ENCODE measurements around the gene NDRG2.
"Not testable (repeated sequence)": the region's sequence is repeated elsewhere in the genome, so short reads cannot be mapped to it uniquely, and the experiment has no call there.

The NDRG2 gene

DNA sequence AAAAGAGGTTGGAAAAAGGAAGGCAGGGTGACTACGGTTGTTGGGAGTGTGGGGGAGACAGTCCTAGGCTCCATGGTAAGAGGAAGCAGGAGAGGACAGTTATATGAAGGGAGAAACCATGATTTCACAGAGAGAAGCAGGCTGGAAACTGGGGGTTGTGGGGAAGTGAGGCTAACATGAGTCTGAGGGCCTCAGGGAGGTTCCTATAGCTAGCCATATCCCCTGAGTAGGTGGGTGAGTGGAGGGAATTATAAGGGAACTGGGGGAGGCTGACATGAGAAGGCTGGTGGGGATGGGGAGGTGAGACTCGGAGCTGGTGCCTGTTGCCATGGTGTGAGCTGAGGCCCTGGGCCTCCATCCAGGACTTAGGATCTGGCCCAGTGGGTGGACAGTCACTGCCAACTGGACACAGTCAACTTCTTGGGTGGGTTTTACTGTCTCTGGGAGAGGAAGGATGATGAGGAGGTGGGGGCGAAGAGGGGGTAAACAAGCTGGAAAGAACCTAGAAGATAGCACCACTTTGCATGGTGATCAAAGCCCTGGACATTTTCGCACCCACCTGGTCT lies 8.4 kb upstream of the NDRG2 start:
- DNase-seq = no peak

GRCh38 chr14:21032326-21033132 lies 7.7 kb upstream of the NDRG2 start:
- DNase-seq = no peak

- DNase-seq = no peak
These were observed 5.7 kb upstream of the NDRG2 start for GRCh38 chr14:21030531-21030930.

- no peak for DNase-seq
These were observed 5.1 kb upstream of the NDRG2 start, which contains the start of gene TPPP2 for GRCh38 chr14:21029917-21030316. Gene TPPP2, plus strand, starts transcription at chr14:21030217. Its CDS starts 365 bp downstream, at chr14:21030582.

DNA sequence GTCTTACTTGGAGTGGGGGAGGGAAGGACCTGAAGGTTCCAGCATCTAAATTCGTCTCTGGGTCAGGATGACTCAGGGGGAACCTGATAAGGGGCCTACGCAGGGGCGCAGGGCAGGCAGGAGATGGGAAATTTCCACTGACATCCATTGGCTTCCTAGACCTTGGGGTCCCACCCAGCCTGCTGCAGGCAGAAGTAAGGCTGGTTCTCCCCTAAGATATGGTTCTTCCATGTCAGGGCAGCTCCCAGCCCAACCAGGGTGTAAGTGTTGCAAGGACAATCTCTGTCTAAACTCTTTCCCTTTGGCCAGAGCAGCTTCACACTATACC lies 2.1 kb upstream of the NDRG2 start:
- no peak for DNase-seq

GRCh38 chr14:21026274-21026987 lies 1.6 kb upstream of the NDRG2 start:
- no peak for DNase-seq

DNA sequence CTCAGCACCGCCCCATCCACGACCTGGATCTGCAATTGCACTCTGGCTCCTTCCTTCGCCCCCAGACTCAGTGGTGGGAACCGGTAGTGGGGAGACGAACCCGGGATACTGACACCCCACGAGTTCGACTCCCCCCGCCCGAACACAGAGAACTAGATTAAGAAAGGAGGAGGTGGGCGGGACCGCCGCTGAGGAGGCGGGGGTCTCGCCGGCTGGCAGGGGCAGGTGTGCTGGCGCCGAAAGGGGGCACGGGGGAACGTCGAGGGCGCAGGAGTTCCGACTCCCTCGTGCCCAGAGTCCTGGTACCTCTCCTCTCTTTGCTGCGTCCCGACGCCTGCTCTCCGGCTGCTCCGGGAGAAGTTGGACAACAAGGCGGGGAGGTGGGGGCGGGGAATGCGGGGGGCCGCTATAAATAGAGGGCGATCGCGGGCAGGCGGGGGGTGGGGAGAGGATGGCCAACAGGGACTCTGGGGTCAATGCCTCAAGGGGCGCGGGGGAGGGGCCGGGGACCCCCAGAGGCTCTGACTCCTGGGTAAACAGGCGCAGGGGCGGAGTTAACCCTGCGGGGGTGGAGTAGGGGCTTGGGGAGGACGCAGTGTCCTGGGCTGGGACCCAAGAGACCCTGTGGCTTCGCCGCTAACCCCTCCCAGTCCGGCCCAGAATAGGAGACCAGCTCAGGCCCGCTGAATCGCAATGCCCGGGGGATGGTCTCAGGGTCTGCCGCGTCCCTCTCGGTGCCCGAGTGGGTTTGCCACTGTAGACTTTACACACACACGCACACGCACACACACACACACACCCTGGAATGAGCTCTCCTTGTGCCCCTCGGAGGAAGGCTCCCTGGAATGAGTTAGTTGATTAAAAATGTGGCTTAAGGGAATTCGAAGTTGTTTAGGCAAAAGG lies 761 bp upstream of the NDRG2 start:
- peak in 1 of 2 donors; percentile 15 for DNase-seq

DNA sequence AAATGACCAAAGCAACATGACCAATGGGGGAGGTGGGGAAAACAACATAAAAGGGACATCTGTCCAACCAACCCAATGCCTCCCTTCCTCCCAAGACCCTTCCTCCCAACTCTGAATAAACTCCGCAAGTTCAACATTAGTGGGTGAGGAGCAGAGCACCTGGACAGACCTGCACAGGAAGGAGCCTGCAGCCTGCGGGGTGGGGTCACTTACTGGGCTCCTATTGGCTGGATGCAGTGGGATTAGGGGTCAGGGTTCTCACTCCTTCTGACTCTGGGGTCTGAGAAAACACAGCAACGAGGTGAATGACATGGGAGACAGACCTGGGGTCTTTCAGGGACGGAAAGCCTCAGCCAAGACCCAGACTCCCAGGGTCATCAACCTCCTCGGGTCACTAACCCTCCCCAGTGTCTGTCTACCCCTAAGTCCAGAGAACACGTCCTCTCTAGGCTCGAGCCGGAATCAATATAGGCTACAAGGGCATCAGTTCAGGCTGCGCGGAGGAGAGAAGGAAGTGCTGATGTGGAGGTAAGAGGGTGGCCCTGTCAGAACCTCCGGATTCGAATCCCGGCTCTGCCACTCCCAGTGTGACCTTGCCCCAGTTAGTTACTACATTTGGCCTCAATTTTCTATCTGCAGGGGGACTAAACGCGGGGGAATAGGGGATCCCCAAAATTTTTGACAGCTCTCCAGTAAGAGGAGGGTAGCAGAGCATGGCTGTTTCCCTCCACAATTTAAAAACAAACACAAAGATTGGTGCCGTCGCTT lies 860 bp downstream of the NDRG2 start:
- peak in 1 of 2 donors; percentile 13 for DNase-seq

- no peak for DNase-seq
These were observed 1.7 kb downstream of the NDRG2 start for GRCh38 chr14:21023174-21023573.

GRCh38 chr14:21022686-21023085 lies 2.2 kb downstream of the NDRG2 start:
- DNase-seq = no peak

GRCh38 chr14:21020977-21021545 lies 3.8 kb downstream of the NDRG2 start:
- no peak for DNase-seq

DNA sequence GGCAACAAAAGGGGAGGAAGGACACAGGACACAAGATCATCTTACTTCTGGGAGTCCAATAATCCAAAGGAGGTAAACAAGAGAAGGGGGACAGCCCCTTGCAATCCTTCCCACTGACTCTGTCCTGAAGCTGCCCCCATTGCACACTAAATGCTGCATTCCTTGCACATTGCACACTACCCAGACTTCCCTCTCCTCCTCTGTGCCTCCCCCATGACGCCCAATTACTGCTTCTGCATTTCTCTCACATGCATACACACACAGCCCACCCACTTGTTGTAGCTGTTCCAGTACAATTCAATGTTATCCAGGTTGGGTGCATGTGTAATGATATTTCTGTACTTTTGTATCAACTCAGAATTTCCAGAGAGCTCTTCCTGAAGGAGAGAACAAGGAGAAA lies 5.5 kb downstream of the NDRG2 start:
- DNase-seq = no peak

- DNase-seq = no peak
These were observed 6.1 kb downstream of the NDRG2 start for GRCh38 chr14:21018781-21019180.

DNA sequence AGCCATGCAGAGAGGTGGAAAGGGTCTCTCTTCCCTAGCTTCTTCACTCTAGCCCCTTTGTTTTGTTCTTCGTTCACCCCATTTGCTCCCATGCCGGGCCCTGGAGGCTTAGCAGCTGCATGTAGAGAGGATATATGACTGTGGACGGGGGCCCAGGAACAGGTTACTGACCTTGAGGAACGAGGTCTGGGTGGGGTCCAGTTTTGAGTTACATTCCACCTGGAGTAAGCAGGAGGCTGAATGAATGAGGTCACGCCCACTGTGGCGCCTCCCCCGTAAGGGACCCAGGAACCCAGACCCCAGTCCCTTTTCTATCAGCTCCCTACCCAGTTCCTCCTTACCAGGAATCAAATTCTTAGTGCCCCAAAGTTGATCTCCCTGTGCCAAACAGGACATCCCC lies 6.6 kb downstream of the NDRG2 start:
- no peak for DNase-seq

DNA sequence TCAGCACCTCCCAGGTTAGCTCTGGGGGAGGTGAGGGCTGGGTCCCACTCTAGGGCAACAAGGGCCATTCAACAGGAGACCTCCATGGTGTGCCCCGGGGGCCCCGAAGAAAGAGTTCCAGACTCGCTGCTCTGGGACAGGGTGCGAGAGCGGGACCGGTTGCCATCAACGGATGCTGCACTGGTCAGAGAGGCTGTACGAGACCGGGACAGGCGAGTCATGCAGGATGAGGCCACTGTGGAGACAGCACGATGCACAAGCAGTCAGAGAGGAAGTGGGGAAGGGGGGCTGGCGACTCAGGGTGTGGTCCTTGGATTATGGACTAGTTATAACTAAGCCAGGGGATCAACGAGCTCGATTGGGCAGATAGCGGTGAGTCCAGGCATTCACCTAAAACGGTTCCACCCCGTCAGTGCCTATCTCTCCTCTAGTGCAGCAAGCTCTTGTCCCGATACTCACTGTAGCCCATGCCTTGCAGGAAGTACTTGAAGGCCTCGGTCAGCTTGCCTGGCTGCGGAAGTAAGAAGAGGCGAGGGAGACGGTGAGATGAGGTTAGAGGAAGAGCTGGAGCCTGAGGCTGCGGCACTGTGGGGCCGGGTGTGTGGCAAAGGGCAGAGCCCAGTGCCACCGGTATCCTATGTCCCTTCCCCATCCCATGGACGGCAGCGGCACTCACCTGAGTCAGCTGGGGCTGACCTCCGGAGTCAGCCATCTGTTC lies 7.2 kb downstream of the NDRG2 start:
- no peak for DNase-seq

DNA sequence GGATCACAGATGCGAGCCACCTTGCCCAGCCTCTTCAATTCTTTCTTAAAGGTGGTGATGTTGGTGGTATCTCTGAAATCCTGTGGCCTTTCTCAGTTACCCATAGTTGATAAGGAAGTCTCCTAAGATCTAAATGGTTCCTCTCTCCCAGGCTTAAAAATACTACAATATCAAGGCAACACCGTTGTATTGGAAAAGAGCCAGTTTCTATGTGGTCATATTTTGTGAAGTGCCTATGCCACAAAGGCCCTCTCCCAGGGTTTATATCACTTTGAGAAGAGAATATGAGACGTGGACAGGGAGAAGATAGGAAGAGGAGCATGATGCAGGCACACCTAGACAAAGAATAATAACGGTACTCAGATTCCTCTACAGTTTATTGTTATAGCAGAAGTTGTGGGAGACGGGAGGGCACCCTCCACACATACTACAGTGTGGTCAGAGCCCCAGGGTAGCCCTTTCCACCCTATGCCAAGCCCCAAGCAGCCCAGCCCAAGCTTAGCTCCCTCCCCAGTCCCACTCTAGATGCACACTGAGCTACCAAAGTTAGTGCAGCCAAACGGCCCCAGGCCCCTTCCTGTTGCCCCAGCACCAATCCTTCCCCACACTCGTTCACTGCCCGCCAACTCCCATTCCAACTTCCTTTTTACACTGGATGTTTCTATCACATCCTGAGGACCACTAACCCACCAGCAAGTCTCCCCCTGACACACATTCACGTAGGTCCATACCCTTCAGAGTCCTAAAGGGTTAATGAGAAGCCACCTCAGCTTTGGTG lies 8.3 kb downstream of the NDRG2 start:
- no peak for DNase-seq

- DNase-seq = no peak
These were observed 9.5 kb downstream of the NDRG2 start for GRCh38 chr14:21015312-21015711.

GRCh38 chr14:21014761-21015190 lies 10.1 kb downstream of the NDRG2 start:
- peak; percentile 80 to 88 for DNase-seq

GRCh38 chr14:21011136-21011535 lies 13.7 kb downstream of the NDRG2 start:
- DNase-seq = no peak

DNA sequence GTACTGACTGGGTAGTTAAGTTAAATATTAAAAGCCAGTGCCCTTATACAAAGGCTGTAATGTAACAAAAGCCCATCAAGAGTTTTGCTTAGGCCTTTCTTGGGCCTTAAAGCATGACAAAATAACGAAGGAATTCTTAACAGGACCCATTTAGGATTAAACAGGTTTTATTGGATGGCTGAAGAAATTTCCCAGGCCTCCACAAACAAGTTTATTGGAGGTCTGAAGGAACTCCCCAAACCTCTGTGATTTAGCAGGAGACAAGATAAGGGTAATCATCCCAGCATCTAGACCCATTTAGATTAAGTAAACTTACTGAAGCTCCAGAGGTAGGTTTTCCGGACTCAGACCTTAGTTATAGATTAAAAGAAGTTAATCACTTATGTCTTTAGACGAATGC lies 15.1 kb downstream of the NDRG2 start:
- DNase-seq = not testable (repeated sequence)
